Osteocyte (in vitro differentiated cells): ENCODE data around the gene ADGRG6. TPM values are rescaled to one million over a fixed set of nuclear protein-coding genes. Genes with fewer than 3 reads are reported as not detected.

Experiments used
- DNase-seq: peaks from one replicate; pipeline ENCODE4 v3.0.0; 2021; ENCODE audit warnings: mixed read lengths; ENCODE audit not compliant: unreplicated experiment; ENCODE audit errors: extremely low spot score
- H3K27ac Mint-ChIP-seq: one replicate; pipeline ENCODE4 v1.8.0; 2021; ENCODE audit warnings: mild to moderate bottlenecking, mixed read lengths; ENCODE audit not compliant: unreplicated experiment
- H3K27me3 Mint-ChIP-seq: one replicate; pipeline ENCODE4 v1.8.0; 2021; ENCODE audit warnings: mixed read lengths; ENCODE audit not compliant: unreplicated experiment
- H3K36me3 Mint-ChIP-seq: one replicate; pipeline ENCODE4 v1.8.0; 2021; ENCODE audit warnings: mixed read lengths; ENCODE audit not compliant: unreplicated experiment
- H3K4me1 Mint-ChIP-seq: one replicate; pipeline ENCODE4 v1.8.0; 2021; ENCODE audit warnings: mixed read lengths; ENCODE audit not compliant: unreplicated experiment
- H3K4me3 Mint-ChIP-seq: one replicate; pipeline ENCODE4 v1.8.0; 2021; ENCODE audit warnings: mild to moderate bottlenecking, moderate library complexity, mixed read lengths; ENCODE audit not compliant: unreplicated experiment
- H3K9me3 Mint-ChIP-seq: one replicate; pipeline ENCODE4 v1.8.0; 2021; ENCODE audit warnings: mixed read lengths; ENCODE audit not compliant: unreplicated experiment
- total RNA-seq: library from RNA; stranded (reverse); gene quantifications from 2 replicates; pipeline ENCODE4 v1.2.1, GENCODE V29; 2021
- TF ChIP-seq, protein P1 (sequence below): fragments of 200-600 bp; sonication (generic); IDR thresholded peaks from 2 replicates; pipeline ENCODE4 v1.5.0; 2021; ENCODE audit warnings: antibody characterized with exemption, mild to moderate bottlenecking, moderate library complexity

ADGRG6 gene
- total RNA-seq, 1 donor from 2014 or later: 0.51 TPM

DNA sequence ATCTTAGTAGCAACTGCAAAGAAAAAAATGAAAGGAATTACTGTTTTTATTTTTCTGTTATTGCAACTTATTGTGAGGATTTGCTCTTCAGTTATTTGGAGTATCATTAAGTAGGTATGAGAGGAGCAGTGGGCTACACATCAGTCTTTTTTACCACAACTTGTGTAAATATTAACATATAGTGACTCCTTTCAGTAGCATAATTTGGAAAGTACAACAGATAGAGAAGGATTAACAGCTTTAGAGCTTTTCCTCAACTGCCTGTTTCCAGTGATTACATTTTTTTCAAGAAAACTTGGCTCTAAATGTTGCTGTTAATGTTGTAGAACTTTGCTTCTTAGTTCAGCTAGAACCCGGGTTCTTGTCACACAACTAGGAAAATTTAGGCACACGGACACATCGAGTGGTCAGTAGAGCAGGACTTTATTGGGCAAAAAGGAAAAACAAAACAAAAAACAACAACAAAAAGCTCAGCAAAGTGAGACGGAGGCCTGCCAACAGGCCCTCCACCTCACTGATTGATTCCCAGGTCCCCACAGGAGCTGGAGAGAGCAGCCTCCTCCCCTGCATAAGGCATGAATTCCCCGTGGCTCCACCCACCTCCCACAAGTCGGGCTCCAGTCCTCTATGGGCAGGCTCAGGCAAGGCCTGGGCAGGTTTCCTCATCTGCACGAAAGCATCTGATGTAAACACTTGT, 75.1 kb downstream of the ADGRG6 start:
- Mint-ChIP-seq H3K27ac (no peak overlapping the region), H3K27me3 (no peaks in the 10 kb centered on the region), H3K9me3 (no peaks in the 10 kb centered on the region), H3K4me3 (no peak overlapping the region), H3K4me1 (peaks cover 12% of the 10 kb centered on the region), H3K36me3 (no peaks in the 10 kb centered on the region)
- TF ChIP-seq, protein P1, sequence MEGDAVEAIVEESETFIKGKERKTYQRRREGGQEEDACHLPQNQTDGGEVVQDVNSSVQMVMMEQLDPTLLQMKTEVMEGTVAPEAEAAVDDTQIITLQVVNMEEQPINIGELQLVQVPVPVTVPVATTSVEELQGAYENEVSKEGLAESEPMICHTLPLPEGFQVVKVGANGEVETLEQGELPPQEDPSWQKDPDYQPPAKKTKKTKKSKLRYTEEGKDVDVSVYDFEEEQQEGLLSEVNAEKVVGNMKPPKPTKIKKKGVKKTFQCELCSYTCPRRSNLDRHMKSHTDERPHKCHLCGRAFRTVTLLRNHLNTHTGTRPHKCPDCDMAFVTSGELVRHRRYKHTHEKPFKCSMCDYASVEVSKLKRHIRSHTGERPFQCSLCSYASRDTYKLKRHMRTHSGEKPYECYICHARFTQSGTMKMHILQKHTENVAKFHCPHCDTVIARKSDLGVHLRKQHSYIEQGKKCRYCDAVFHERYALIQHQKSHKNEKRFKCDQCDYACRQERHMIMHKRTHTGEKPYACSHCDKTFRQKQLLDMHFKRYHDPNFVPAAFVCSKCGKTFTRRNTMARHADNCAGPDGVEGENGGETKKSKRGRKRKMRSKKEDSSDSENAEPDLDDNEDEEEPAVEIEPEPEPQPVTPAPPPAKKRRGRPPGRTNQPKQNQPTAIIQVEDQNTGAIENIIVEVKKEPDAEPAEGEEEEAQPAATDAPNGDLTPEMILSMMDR: no peak
- DNase-seq: no peak

DNA sequence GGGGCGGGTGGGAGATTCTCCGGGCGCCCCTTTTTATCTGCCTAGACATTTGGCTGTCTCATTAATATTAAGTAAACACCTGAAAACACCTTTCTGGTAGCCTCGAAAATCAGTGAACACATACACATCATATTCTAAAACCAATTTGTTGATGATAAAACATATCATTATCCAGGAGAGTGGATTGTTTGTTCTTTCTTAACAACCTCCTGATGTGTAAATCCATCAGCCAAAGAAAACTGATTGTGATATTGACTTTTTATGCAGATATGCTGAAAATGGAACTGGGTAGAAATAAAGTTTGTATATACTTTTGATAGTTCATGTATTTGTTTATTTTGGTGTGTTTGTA, 75.7 kb downstream of the ADGRG6 start:
- TF ChIP-seq, protein P1: no peak
- Mint-ChIP-seq H3K27ac (no peak overlapping the region), H3K9me3 (no peaks in the 10 kb centered on the region), H3K27me3 (no peaks in the 10 kb centered on the region), H3K36me3 (no peaks in the 10 kb centered on the region), H3K4me3 (no peak overlapping the region), H3K4me1 (peaks cover 12% of the 10 kb centered on the region)
- DNase-seq: no peak

DNA sequence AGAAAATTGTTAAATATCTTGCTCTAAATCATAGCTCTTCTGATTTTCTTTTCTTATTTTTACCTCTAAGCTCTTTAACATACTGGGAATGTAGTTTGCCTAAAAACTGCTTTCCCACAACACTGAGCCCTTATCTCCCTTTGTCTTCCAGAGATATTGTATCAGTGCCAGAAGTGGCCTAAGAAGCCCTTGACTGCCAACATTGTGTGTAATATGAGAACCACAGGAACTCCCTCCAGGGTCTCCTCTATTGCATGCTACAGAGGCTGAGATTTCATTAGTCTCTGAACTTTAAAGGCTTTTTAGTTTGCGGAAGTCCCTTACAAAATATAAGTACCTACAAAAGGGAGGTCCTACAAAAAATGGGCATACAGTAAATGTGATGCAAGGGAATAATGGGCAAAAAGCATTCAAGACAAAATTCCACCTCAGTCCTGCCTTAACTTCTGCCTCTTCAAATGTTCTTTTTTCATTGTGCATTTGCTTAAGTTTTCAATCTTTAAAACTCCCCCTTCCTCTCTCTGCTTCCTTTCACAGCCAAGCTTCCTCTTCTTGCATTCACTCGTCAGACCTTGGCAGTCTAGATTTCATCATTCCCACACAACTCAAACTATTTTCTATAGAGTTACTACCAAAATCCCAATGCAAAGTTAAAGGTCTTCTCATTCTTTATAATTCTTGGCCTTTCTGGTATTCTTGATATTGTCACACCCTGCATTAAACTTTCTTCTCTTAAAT, 76.5 kb downstream of the ADGRG6 start:
- TF ChIP-seq, protein P1: no peak
- Mint-ChIP-seq H3K4me1 (peaks cover 12% of the 10 kb centered on the region), H3K4me3 (no peak overlapping the region), H3K27me3 (no peaks in the 10 kb centered on the region), H3K27ac (no peak overlapping the region), H3K36me3 (no peaks in the 10 kb centered on the region), H3K9me3 (no peaks in the 10 kb centered on the region)
- DNase-seq: no peak

DNA sequence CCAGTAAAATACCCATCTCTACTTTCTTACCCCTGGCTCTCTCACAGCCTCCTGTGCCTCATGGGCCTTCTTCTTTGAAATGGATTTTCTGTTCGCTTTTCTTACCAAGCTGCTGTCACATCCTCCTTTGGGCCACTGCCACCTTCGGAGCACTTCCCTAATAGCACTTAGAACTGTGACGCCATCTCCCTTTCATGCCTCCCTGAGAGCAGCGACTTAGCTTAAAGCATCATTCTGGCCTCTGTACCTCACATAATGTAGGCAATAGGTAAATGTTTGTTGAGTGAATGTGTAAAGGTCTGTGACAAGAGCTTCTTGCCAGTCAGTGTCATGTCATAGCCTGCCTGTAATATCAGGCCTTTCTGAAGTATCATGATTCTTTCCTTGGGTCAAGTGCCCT, 78.8 kb downstream of the ADGRG6 start:
- peaks cover 4% of the 10 kb centered on the region for H3K4me1 Mint-ChIP-seq
- DNase-seq: no peak

DNA sequence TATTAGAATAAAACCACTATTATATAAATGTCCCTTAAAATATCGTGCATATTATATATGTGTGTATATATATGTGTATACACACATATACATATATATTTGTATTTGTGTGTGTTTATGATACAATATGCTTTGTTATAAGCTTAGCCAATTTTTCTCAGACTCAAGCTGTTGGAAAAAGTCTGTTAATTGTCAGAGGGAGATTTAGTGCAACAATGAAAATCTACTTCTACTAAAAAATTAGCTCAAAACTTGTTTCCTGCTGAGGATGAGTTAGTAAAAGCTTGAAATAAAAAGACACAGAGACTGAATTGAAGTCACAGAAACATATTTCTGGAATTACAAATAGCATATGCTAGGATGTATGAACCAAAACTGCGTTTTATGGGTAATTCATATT, 79.4 kb downstream of the ADGRG6 start:
- no peak for DNase-seq
- TF ChIP-seq, protein P1: no peak
- peaks cover 4% of the 10 kb centered on the region for H3K4me1 Mint-ChIP-seq
- no peak overlapping the region for H3K4me3 Mint-ChIP-seq
- no peaks in the 10 kb centered on the region for H3K27me3 Mint-ChIP-seq
- no peaks in the 10 kb centered on the region for H3K36me3 Mint-ChIP-seq
- H3K27ac Mint-ChIP-seq: no peak overlapping the region
- H3K9me3 Mint-ChIP-seq: no peaks in the 10 kb centered on the region

More for the DNA sequence above, 78.8 kb downstream of the ADGRG6 start:
- TF ChIP-seq, protein P1: no peak
- H3K4me3 Mint-ChIP-seq: no peak overlapping the region
- no peaks in the 10 kb centered on the region for H3K36me3 Mint-ChIP-seq
- H3K27me3 Mint-ChIP-seq: no peaks in the 10 kb centered on the region
- H3K9me3 Mint-ChIP-seq: no peaks in the 10 kb centered on the region
- no peak overlapping the region for H3K27ac Mint-ChIP-seq
